Measurements from ENCODE around the gene OR52H1. TPM values are rescaled to one million over a fixed set of nuclear protein-coding genes. Genes with fewer than 3 reads are reported as not detected.

Gene OR52H1
- total and polyA plus RNA-seq, 2 of the 8 experiments (the other 6 are each of a cell fraction or from before 2014, with no cell fraction given) = 0.09 TPM; not detected in 1

GRCh38 chr11:5507177-5507932 is 41.0 kb downstream of the OR52H1 start:
- Histone ChIP-seq H3K9ac (replicated peaks in 1 of 4; ENCODE audit: extremely low read depth in 1 of 4, low read depth in 3 of 4, low read length in 3 of 4) (no peak overlapping the region), H3K79me1 (ENCODE audit: low read depth, low read length) (no peaks in the 10 kb centered on the region), H3K56ac (replicated peaks; ENCODE audit: insufficient read length, low read depth, low read length) (no peak overlapping the region), H3K4ac (replicated peaks; ENCODE audit: insufficient read length, low read depth, low read length) (no peak overlapping the region), H2AFZ (ENCODE audit: low read length) (no peak overlapping the region), H3K4me2 (ENCODE audit: insufficient read depth in 1 of 2, low read depth in 2 of 2, low read length in 2 of 2) (no peak overlapping the region), H2BK15ac (ENCODE audit: low read length) (no peak overlapping the region), H3K79me2 (ENCODE audit: control insufficient read depth in 1 of 2, insufficient read depth in 2 of 2, low read length in 2 of 2) (no peaks in the 10 kb centered on the region), H2BK20ac (ENCODE audit: low read length) (no peak overlapping the region), H4K5ac (ENCODE audit: insufficient read length, low read depth, low read length) (no peak overlapping the region), H3K23me2 (ENCODE audit: low read depth, low read length) (no peaks in the 10 kb centered on the region), H4K8ac (ENCODE audit: extremely low read depth, insufficient read depth, low read length) (no peak overlapping the region), H3K4me3 (ENCODE audit: extremely low read depth in 1 of 4, insufficient read depth in 2 of 4, low read depth in 3 of 4, low read length in 4 of 4) (no peak overlapping the region), H3K18ac (ENCODE audit: extremely low read depth, low read length) (no peak overlapping the region), H3K14ac (ENCODE audit: insufficient read length) (no peak overlapping the region), H3K23ac (ENCODE audit: insufficient read length) (no peak overlapping the region), H3K9me3 (ENCODE audit: insufficient read depth in 2 of 2, low read depth in 1 of 2, low read length in 1 of 2) (no peaks in the 10 kb centered on the region), H4K91ac (replicated peaks; ENCODE audit: insufficient read length, low read length) (no peak overlapping the region), H3K4me1 (replicated peaks in 1 of 4; ENCODE audit: control insufficient read depth in 3 of 4, insufficient read depth in 4 of 4, low read length in 3 of 4) (no peaks in the 10 kb centered on the region), H2BK120ac (replicated peaks; ENCODE audit: low read depth, low read length) (no peak overlapping the region), H3K36me3 (ENCODE audit: control insufficient read depth in 2 of 4, insufficient read depth in 4 of 4, low read length in 3 of 4) (no peaks in the 10 kb centered on the region), H2AK5ac (ENCODE audit: low read depth, low read length) (no peak overlapping the region), H3K27me3 (replicated peaks in 1 of 4; ENCODE audit: control insufficient read depth in 3 of 4, extremely low read depth in 1 of 4, insufficient read depth in 3 of 4, low read length in 3 of 4) (no peaks in the 10 kb centered on the region), H4K20me1 (replicated peaks in 1 of 2; ENCODE audit: control insufficient read depth in 1 of 2, insufficient read depth in 2 of 2, low read length in 2 of 2) (no peaks in the 10 kb centered on the region), H3K27ac (ENCODE audit: low read depth, low read length) (no peak overlapping the region), H2BK12ac (ENCODE audit: low read depth, low read length) (no peak overlapping the region), H2BK5ac (ENCODE audit: low read depth, low read length) (no peak overlapping the region)
- FAIRE-seq = no peak
- ChIA-PET CTCF (ENCODE audit: partially characterized antibody) (interaction anchor here (0.8 to 4.6 kb wide), 6 partner anchors 12 to 93 kb away, joined by 3 to 19 read pairs (median 4); no protein-coding TSS in a partner anchor), POLR2A (ENCODE audit: partially characterized antibody) (no interaction called here)
- WGBS, 2 experiments (ENCODE audit: extremely low coverage in 1 of 2, insufficient coverage in 1 of 2, insufficient read length in 1 of 2, insufficient replicate concordance in 2 of 2, low coverage in 1 of 2, low lambda C conversion rate in 2 of 2, missing lambda C conversion rate in 1 of 2) = 80% methylated on average over 9 of the region's 9 CpGs; no CpG with 5 or more reads in 1 of the 2 experiments
- TF ChIP-seq POLR2A (IDR thresholded peaks at IDR 0.05; ENCODE audit: control extremely low read depth in 1 of 2, low read depth in 2 of 2, low read length in 2 of 2) (no peak), CTCF (IDR thresholded peaks at IDR 0.05; ENCODE audit: control extremely low read depth in 1 of 3, insufficient read depth in 1 of 3, low read depth in 1 of 3, low read length in 3 of 3) (peak in 1 of 3 experiments; percentile 14; a peak in 1 of 4 replicates)
- DNase-seq (ENCODE audit: low read depth in 1 of 2, low spot score in 2 of 2) = no peak

Data from H1 (cell line).